CD4-positive, alpha-beta T cell treated with Interleukin-2 at 100 ng/mL for 4 hours (primary cell): ENCODE results near the gene TSPOAP1.

Experiments
- DNase-seq: peaks from one replicate; pipeline ENCODE4 v3.0.0-alpha.2; 2020; ENCODE audit warnings: low spot score

TSPOAP1 gene

DNA sequence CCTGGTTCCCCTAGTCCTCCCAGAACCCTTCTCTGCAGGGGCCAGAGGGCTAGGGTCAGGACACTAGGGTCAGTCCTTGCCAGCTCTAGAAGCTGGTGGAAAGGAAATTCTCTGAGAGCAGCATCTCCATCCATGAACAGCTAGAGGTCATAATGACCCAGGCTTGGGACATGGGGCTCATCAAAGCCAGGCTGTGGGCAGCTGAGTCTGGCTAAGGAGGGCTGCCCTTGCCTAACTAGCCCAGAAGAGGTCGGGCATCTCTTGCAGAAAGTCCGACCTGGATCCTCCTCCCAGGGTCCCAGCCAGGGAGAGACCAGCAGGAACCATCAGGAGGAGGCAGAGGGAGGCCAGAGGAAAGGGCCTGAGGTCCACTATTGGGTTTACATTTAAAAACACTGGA, 52.2 kb downstream of the TSPOAP1 start:
- DNase-seq: no peak

DNA sequence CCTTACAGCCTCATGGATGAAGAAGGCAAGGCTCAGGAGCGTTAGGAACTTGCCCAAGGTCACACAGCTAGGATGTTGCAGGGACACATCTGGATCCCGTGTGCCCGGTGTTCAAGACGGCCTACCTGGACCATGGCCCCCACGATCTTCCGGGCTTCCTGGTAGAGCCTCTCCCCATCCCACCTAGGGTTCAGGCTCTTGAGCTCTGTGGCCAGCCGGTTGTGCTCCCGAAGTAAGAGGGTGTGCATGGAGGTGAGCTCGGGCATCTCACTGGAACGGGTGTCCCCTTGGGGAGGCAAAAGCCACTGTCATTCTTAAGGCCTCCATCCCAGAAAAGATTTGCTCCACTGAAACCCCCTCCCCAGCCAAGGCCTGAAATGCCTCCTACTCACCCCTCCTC, 53.2 kb downstream of the TSPOAP1 start:
- no peak for DNase-seq

DNA sequence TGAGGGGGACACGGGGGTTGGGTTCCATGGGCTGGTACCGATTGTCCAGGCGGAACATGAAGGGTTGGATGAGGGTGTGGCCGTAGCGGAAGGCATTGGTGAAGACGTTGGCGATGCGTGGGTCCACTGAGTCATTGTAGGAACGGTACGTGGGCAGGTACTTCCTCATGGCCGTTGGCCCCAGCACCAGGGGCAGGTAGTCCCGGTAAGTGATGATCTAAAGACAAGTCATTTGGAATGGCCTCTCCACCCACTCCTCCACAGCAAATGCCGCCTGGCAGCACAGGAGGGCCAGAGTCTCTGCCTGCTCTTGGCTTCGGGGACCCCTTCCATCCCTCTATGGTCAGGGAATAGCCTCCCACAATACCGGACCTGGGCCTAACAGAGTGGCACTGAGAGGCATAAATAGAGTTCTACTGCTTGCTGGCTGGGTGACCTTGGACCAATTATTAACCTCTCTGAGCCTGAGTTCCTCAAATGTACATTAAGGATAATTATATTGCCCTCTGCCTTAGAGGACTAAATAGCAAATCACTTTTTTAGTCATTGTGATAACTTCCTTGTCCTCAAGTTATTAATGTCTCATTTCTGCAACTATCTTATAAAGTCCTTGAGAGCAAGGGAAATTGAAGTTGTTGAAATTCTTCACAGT, 55.0 kb downstream of the TSPOAP1 start:
- no peak for DNase-seq

DNA sequence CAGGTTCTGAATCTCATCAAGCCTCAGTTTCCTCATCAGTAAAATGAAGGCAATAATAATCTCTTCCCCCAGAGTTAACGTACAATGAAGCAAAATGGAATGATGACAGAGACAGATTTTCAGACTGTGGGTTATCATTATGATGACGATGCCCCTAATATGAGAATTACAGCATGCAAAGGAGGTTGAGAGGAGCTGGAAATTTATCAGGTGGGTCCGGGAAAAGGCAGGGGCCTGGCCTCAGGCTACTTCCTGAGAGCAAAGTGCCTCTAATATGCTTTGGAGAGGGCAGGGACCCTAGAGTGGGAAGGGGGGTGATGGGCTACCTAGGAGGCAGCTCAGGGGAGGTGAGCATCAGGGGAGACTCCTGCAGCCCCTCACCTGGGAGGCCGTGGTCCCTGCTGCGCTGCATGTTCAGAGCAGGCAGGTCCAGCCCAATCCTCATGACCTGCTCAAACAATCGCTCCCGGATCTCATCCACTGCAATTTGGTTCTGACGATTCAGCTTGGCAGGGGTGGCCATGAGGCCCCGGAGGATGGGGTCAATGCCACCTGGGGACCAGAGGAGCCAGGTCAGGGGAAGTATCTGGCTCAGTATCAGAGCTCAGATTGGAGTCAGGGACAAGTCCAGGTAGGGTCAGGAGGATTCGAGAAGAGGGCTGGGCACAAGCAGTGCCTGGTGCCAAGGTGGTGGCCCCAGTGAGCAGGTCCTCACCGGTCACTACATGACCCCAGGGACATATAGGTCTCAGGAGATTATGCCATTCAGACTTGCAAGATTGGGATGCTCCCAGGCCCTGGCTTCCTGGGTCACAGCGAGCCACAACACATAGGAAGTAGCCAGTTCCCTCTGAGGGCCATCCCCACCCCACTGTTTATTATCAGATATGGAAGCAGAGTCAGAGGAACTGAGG, 56.0 kb downstream of the TSPOAP1 start:
- no peak for DNase-seq

DNA sequence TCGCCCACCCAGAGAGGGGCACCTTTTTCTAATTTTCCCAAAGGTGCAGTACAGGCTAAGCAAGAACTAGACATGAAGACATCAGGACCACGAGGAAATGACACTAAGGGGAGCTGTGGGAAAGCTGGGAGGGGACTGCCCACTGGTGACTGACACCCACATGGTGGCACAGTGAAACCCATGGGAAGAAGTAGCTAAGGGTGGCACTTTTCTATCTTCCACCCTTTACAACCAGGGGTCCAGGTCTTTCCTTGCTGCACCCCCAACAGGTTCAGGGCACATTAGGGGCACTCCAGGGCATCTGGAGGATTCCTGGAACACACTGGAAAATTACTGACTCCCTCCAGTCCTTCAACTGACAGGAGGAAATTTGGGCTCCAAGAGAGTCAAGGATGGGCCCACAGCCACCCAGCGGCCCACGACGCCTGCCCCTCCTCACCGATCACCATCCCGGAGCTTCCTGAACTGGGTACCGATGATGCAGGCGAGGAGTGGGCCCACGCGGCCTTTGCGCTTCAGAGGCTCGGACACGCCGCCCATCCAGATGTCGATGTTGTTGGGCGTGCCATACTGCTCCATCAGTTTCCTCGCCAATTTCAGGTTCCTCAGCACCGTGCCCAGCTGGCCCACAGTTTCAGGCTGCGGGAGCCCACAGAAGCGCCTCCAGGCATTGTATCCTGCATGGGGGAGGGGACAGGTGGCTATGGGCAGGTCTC, 57.2 kb downstream of the TSPOAP1 start:
- no peak for DNase-seq

DNA sequence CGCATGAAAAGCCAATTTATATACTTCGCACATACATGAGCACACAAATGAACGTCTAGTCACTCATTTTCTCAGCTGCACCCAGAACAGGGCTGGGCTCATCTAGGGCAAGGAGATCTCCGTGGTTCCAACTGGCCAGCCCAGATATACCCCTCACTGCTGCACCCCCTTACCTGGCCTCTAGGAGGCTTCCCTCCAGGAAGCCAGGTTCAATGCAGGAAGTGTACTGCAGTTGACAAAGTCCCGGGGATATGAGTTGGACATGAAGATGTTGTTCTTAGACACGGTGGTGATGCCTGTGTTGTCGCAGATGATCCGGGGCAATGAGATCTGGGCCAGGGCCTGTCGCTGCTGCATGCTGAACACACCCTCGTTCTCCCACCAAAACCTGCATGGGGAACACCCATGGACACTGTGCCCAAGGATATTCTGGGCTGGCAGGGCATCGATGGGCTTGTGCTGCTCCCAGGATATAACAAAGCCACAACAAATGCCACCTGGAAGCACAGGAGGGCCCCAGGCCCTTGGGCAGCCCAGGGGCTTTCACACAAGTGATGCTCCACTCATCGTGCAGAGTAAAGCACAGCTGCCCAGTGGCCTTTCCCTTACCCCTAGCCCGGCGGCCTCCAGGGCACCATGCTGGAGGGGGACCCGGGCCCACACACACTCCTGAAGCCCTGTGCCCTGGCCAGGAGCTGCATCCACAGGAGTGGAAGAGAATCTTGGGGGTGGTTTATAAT, 57.9 kb downstream of the TSPOAP1 start:
- no peak for DNase-seq

DNA sequence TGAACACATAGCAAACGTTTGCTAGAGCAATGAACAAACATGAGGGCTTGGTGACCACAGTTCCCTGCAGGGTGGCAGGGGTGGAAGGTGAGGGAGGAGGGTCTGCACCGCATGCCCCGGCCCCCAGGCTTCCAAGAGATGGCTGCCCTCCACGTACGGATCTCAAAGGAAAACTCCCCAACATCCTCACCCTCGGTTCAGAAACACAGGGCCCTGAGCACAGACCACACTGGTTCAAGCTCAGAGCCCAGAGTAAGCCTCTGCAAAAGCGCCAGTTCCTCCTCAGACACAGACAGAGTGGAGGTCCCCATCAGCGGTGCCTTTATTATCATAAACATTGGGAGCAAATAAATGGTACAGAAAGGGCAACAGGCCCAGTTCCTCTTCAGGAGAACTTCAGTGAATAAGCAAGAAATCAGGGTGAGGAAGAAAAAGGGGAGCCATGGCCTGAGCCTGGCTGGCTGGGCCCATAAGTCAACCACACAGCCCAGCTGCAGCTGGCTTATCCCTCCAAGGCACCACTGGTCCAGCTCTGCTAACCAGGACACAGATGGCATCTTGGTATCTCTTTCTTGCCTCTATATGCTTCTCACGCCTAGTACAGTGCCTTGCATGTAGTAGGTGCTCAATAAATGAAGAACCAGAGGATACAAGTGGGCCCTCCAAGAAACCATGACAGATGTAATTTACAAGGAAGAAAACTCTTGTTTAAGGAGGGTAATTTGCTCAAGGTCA, 58.9 kb downstream of the TSPOAP1 start:
- DNase-seq: no peak

DNA sequence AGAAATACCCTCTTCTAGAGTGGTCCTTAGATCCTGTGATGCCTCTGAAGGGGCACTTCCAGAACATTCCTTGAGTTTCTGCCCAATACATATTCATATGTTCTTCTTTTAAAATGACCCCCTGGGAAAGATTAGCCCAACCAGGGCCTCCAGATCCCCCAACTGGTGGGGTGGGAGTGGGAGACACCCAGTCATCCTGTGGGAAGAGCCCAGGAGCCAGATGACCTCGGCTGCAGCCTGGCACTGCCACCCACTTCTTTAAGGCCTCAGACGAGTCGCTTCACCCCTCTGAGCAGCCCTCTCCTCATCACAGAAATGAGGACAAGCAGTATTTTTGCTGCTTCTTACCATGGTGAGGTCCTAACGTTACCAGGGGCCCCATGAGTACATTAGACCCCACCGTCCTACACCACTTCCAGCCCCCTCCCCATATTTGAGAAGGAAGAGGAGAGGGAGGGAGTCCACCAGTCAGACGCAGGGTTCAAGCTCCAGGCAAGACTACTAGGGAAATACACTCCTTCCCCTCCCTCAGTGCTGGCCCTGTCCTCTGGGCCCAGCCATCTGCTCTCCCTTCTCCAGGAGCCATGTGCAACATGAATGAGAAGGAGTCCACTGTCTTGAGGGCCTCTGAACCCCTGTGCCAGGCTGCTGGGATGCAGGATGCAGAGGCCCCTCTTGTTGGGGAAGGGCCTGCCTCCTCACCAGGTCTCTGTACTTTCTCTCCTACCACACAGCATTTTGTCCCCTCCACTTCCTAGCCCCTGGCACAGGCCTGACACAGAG, 59.6 kb downstream of the TSPOAP1 start:
- no peak for DNase-seq

DNA sequence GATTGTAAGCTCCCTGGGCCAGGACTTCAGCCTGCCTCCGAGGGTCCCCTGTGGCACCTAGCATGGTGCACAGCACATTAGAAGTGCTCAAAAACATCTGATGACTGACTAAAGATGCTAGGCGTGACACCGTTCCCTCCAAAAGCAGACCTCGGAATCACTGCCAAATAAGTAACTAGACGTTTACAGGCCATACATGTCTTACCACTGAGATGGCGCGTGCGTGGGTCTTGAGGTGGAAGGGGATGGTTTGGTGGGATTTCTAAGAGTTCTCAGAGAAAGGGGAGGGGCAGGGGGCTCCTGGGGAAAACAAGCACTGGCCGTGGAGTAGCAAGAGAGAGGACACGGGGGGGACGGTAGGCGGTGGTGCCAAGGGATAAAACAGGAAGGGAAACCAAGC, 60.3 kb downstream of the TSPOAP1 start:
- DNase-seq: no peak

DNA sequence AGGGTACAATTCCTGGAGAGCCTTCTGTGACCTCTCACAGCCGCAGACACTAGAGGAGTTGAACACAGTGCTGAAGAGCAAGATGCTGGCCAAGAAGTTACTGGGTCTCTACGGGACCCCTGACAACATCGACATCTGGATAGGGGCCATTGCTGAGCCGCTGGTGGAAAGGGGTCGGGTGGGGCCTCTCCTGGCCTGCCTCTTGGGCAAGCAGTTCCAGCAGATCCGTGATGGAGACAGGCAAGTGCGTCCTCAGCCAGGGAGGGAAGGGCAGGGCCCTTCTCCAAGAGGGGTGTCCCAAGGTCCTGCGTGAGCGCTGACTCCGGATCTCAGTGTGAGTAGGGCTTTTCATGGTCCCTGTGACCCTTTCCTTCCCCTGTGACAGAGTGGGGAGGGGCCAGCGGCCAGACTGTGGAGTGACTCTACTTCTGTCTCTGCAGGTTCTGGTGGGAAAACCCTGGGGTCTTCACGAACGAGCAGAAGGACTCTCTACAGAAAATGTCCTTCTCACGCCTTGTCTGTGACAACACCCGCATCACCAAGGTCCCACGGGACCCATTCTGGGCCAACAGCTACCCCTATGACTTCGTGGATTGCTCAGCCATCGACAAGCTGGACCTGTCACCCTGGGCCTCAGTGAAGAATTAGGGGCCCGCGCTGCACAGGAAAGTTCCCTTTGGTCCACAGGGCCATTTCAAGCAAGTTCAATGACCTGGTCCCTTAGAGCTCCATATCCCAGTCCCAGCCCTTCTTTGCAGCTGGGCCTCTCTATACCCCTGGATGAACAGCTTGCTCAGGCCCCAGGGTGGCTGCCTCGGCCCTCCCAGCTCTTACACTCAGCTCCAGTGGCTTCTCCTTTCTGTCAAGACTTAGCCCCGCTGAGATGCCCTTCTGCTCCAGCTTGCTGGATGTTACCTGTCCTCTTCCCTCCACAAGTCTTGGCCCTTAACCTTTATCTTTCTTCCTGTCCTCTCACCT, 61.0 kb downstream of the TSPOAP1 start:
- DNase-seq: no peak

DNA sequence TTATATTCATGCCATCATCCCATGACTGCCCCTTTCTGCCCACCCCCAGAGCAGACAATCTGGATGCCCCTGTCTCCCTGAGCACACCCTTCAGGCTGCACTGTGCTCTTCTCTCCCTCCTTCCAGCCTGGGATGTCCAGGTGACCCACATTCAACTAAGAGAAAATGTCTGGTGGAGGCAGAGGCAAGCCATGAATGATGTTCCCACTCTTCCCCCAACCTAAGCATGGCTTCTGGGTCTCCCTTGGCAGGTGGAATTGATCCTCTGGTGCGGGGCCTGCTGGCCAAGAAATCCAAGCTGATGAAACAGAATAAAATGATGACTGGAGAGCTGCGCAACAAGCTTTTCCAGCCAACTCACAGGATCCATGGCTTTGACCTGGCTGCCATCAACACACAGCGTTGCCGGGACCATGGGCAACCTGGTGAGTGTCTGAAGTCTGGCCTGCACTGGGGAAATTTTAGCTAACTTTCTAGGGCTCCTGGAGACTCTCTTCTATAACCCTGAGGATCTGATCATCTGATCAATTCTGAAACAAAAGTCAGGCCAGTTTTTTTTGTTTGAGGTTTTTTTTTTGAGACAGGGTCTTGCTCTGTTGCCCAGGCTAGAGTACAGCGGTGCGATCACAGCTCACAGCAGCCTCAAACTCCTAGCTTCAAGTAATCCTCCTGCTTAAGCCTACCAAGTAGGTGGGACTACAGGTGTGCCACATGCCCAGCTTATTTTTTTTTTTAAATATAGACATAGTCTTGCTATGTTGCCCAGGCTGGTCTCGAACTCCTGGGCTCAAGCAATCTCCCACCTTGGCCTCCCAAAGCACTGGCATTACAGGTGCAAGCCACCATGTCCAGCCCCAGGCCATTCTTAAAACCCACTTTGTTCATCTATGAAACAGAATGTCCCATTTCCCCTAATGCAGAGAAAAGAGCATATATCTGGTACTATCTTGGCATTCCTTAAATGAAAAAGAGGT, 62.4 kb downstream of the TSPOAP1 start:
- no peak for DNase-seq

DNA sequence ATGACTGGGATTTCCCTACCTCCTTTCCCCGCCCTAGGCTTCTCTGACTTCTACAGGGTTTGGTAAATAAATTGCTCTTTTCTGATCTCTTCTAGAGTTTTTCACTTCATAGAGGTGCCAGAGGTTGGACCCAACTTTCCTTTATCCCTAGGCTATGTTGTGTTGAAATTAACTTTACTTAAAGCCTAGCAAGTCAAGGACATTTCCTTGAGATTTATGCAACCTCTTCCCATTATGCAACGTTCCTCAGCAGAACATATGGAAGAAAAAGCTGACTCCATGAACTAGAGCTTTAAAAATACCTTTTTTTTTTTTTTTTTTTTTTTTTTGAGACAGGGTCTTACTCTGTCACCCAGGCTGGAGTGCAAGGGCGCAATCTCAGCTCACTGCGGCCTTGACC, 63.3 kb downstream of the TSPOAP1 start:
- DNase-seq: no peak

DNA sequence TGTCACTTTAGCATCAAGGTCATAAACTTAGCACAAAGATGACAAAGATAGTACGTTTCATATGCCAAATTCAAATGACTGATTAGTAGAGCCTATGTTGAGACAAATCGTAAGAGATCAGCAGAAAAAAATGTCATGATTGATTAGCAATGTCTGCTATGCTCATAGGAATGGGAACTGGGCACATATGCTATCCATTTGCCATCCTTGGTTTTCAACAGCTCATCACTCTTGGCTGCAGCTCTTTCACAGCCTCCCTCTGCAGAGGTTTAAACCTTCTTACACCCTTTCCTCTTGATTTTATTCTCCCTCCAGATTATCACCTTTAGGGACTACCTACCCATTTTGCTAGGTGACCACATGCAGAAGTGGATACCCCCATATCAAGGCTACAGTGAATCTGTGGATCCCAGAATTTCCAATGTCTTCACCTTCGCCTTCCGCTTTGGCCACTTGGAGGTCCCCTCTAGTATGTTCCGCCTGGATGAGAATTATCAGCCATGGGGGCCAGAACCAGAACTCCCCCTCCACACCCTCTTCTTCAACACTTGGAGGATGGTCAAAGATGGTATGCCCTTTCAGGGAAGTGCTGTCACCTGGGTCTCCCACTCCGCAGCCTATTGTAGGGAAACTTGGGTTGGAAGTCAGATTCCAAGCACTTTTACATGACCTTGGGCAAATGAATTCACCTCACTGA, 64.0 kb downstream of the TSPOAP1 start:
- no peak for DNase-seq

DNA sequence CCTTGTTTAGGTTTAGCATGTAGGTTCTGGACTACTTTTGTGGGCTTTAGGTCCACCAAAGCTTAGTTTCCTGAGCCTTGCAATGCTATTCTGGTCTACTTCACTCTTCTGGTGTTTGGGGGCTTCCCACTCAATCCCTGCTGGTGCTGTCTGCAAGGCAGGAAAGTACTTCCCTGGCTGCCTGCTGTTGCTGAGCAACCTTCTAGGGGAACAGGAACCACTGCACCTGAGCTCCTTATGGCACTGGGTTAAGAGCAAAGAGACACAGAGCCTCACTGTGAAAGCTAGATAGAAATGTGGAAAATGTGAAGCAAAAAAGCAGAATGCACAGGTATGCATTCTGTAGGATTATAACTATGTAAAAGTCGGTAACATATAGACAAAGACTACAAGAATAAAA, 64.8 kb downstream of the TSPOAP1 start:
- no peak for DNase-seq

DNA sequence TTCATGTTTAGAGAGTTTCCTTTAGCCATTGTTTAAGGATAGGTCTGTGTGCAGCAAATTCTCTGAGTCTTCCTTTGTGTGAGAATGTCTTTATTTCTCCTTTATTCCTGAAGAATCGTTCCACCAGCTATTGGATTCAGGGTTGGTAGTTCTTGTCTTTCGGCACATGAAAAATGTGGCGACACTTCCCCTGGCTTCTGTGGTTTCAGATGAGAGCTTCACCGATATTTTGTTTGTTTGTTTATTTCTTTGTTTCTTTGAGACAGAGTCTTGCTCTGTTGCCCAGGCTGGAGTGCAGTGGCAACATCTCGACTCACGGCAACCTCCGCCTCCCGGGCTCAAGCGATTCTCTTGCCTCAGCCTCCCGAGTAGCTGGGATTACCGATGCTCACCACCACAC, 66.4 kb downstream of the TSPOAP1 start:
- DNase-seq: no peak

DNA sequence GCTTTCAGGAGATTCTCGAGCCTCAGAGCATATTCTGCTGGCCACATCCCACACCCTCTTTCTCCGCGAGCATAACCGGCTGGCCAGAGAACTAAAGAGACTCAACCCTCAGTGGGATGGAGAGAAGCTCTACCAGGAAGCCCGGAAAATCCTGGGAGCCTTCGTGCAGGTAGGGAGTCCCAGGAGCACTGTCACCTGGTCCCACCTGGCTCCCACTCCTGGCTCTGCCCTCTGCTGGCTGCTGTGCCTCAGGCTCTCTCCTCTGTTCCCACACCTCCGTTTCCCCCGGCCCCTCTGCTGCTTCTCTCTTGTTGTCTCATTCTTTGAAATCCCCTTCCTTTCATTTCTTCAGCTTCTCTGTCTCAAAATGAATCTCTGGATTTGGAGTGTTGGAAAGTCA, 73.8 kb downstream of the TSPOAP1 start:
- DNase-seq: no peak

DNA sequence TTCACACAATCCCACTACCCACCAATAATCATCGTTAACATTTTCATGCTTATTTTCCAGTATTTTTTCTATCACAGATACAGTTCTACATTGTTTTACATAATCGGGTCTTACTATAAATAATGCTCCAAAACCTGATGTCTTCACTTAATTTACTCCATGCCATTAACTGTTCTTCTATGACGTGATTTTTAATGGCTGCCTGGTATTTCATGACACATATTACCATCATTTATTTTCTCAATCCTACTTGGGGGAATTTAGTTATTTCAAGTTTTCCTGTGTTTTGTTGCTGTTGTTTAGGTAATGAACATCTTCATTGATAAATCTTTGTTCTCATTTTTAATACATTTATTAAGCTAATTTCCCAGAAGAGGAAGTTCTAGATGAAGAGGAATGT, 75.5 kb downstream of the TSPOAP1 start:
- DNase-seq: no peak

DNA sequence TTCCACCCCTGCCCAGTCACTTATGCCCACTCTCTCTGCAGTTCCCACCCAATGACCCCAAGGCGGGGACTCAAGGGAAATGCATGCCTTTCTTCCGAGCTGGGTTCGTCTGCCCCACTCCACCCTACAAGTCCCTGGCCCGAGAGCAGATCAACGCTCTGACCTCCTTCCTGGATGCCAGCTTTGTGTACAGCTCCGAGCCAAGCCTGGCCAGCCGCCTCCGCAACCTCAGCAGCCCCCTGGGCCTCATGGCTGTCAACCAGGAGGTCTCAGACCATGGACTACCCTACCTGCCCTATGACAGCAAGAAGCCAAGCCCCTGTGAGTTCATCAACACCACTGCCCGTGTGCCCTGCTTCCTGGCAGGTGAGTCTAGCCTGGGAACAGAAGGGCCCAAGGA, 76.5 kb downstream of the TSPOAP1 start:
- no peak for DNase-seq
